ENCODE data around the gene TRHDE. TPM values are rescaled to one million over a fixed set of nuclear protein-coding genes. Genes with fewer than 3 reads are reported as not detected.

Gene TRHDE
- total and polyA plus RNA-seq, 4 donors = 0.19 to 7.5 (median 3.5) TPM

GRCh38 chr12:72677139-72677538 is 405.0 kb downstream of the TRHDE start:
- Histone ChIP-seq H3K9me3 (ENCODE audit: control insufficient read depth in 4 of 4, insufficient read depth in 3 of 4, low read length in 3 of 4) (peaks cover 0 to 3% (median 0%) of the 10 kb centered on the region in 4 donors), H3K36me3 (ENCODE audit: control insufficient read depth in 4 of 4, insufficient read depth in 4 of 4, low read length in 4 of 4) (no peaks in the 10 kb centered on the region), H3K9ac (ENCODE audit: insufficient read depth in 1 of 2, low read length in 2 of 2) (no peak overlapping the region), H3K4me3 (no peak overlapping the region), H3K27me3 (ENCODE audit: control insufficient read depth in 3 of 3, insufficient read depth in 3 of 3, low read length in 2 of 3) (no peaks in the 10 kb centered on the region), H3K27ac (ENCODE audit: low read depth in 1 of 2, low read length in 1 of 2) (no peak overlapping the region), H3K4me1 (ENCODE audit: control insufficient read depth in 5 of 5, insufficient read depth in 5 of 5, low read length in 5 of 5) (no peaks in the 10 kb centered on the region)
- DNase-seq (no peak), ATAC-seq (ENCODE audit: insufficient read depth, low FRiP score) (no peak)
- no peak for TF ChIP-seq CTCF (IDR thresholded peaks at IDR 0.05; ENCODE audit: control extremely low read depth, extremely low read depth)

GRCh38 chr12:72677846-72678245 is 405.7 kb downstream of the TRHDE start:
- no peak for DNase-seq
- WGBS, 2 donors = 33 to 45% methylated on average over 2 of the region's 2 CpGs
- no peak overlapping the region for H3K27ac ChIP-seq (ENCODE audit: low read depth in 1 of 2, low read length in 1 of 2)
- no peak for ATAC-seq (ENCODE audit: insufficient read depth, low FRiP score)
- H3K4me1 ChIP-seq (ENCODE audit: control insufficient read depth in 5 of 5, insufficient read depth in 5 of 5, low read length in 5 of 5) = no peaks in the 10 kb centered on the region
- H3K9ac ChIP-seq (ENCODE audit: insufficient read depth in 1 of 2, low read length in 2 of 2) = no peak overlapping the region
- no peaks in the 10 kb centered on the region for H3K27me3 ChIP-seq (ENCODE audit: control insufficient read depth in 3 of 3, insufficient read depth in 3 of 3, low read length in 2 of 3)
- H3K9me3 ChIP-seq (ENCODE audit: control insufficient read depth in 4 of 4, insufficient read depth in 3 of 4, low read length in 3 of 4) = peaks cover 0 to 3% (median 0%) of the 10 kb centered on the region in 4 donors
- H3K4me3 ChIP-seq = no peak overlapping the region
- no peak for TF ChIP-seq CTCF (IDR thresholded peaks at IDR 0.05; ENCODE audit: control extremely low read depth, extremely low read depth)
- no peaks in the 10 kb centered on the region for H3K36me3 ChIP-seq (ENCODE audit: control insufficient read depth in 4 of 4, insufficient read depth in 4 of 4, low read length in 4 of 4)

DNA sequence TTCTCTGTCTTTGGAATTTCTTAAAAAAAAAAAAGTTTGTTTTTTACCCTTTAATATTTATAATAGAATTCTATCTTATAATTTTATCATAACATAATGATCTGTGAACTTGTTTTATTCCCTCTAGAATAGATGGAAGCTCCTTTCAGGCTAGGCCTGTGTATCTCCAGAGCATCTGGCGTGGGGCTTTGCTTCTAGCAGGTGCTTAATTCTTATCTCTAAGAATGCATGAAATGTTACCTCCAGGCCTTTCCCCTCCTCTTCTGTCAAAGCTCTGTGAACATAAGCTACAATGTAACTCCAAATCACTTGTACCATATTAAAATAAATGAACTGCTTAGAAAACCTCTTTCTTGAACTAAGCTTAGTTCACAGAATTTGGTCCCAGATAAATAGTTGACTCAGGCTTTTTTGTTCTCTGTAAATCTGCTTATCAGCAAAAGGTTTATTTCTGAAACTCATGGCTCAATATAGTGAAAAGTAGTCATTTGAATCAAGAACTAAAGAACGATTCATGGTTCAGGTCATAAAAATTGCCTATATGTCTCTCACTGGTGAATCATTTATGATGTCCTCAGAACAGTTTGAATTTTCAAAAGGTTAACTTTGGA is 407.1 kb downstream of the TRHDE start:
- peaks cover 0 to under 1% (median 0%) of the 10 kb centered on the region in 4 donors for H3K9me3 ChIP-seq (ENCODE audit: control insufficient read depth in 4 of 4, insufficient read depth in 3 of 4, low read length in 3 of 4)
- WGBS, 2 donors = 66 to 72% methylated on average over 2 of the region's 2 CpGs
- DNase-seq = peak in 1 of 3 donors; percentile 7
- no peak for ATAC-seq (ENCODE audit: insufficient read depth, low FRiP score)
- H3K36me3 ChIP-seq (ENCODE audit: control insufficient read depth in 4 of 4, insufficient read depth in 4 of 4, low read length in 4 of 4) = no peaks in the 10 kb centered on the region
- H3K4me3 ChIP-seq = no peak overlapping the region
- no peaks in the 10 kb centered on the region for H3K4me1 ChIP-seq (ENCODE audit: control insufficient read depth in 5 of 5, insufficient read depth in 5 of 5, low read length in 5 of 5)
- no peak overlapping the region for H3K27ac ChIP-seq (ENCODE audit: low read depth in 1 of 2, low read length in 1 of 2)
- no peak overlapping the region for H3K9ac ChIP-seq (ENCODE audit: insufficient read depth in 1 of 2, low read length in 2 of 2)
- no peak for TF ChIP-seq CTCF (IDR thresholded peaks at IDR 0.05; ENCODE audit: control extremely low read depth, extremely low read depth)
- H3K27me3 ChIP-seq (ENCODE audit: control insufficient read depth in 3 of 3, insufficient read depth in 3 of 3, low read length in 2 of 3) = no peaks in the 10 kb centered on the region

- Histone ChIP-seq H3K9ac (ENCODE audit: insufficient read depth in 1 of 2, low read length in 2 of 2) (no peak overlapping the region), H3K4me3 (no peak overlapping the region), H3K27me3 (ENCODE audit: control insufficient read depth in 3 of 3, insufficient read depth in 3 of 3, low read length in 2 of 3) (no peaks in the 10 kb centered on the region), H3K27ac (ENCODE audit: low read depth in 1 of 2, low read length in 1 of 2) (no peak overlapping the region), H3K9me3 (ENCODE audit: control insufficient read depth in 4 of 4, insufficient read depth in 3 of 4, low read length in 3 of 4) (no peaks in the 10 kb centered on the region), H3K4me1 (ENCODE audit: control insufficient read depth in 5 of 5, insufficient read depth in 5 of 5, low read length in 5 of 5) (no peaks in the 10 kb centered on the region), H3K36me3 (ENCODE audit: control insufficient read depth in 4 of 4, insufficient read depth in 4 of 4, low read length in 4 of 4) (no peaks in the 10 kb centered on the region)
- DNase-seq (no peak), ATAC-seq (ENCODE audit: insufficient read depth, low FRiP score) (no peak)
- TF ChIP-seq CTCF (IDR thresholded peaks at IDR 0.05; ENCODE audit: control extremely low read depth, extremely low read depth) = no peak
These were observed 408.9 kb downstream of the TRHDE start for GRCh38 chr12:72681028-72681427.
